Endodermal cell (in vitro differentiated cells): ENCODE data around the gene MBP. TPM values are rescaled to one million over a fixed set of nuclear protein-coding genes. Genes with fewer than 3 reads are reported as not detected.

Experiments
- DNase-seq: peaks from one replicate; pipeline ENCODE4 v3.0.0-alpha.2; 2017
- H3K27ac ChIP-seq: 2 replicates; pipeline ENCODE4 v1.5.1; 2013; ENCODE audit warnings: mild to moderate bottlenecking, low read depth, low read length, moderate library complexity
- H3K27me3 ChIP-seq: 2 replicates; pipeline ENCODE4 v1.6.1; 2013; ENCODE audit warnings: mild to moderate bottlenecking, low read length, moderate library complexity; ENCODE audit not compliant: insufficient read depth, control insufficient read depth, poor library complexity, severe bottlenecking
- H3K36me3 ChIP-seq: 2 replicates; pipeline ENCODE4 v1.7.0; 2013; ENCODE audit warnings: mild to moderate bottlenecking, low read length, moderate library complexity; ENCODE audit not compliant: control insufficient read depth, insufficient read depth
- H3K4me1 ChIP-seq: one replicate; pipeline ENCODE4 v1.7.0; 2013; ENCODE audit warnings: low read length; ENCODE audit not compliant: control insufficient read depth, insufficient read depth
- H3K4me3 ChIP-seq: 2 replicates; pipeline ENCODE4 v1.5.1; 2013; ENCODE audit warnings: mild to moderate bottlenecking, low read length, moderate library complexity
- H3K9ac ChIP-seq: 2 replicates; pipeline ENCODE4 v1.6.1; 2013; ENCODE audit warnings: mild to moderate bottlenecking, low read length, moderate library complexity; ENCODE audit not compliant: poor library complexity, severe bottlenecking; ENCODE audit errors: extremely low read depth
- H3K9me3 ChIP-seq: 2 replicates; pipeline ENCODE4 v1.6.1; 2013; ENCODE audit warnings: mild to moderate bottlenecking, low read length, moderate library complexity; ENCODE audit not compliant: control insufficient read depth
- H3K27ac Mint-ChIP-seq: 2 replicates; pipeline ENCODE4 v1.8.0; 2020; ENCODE audit warnings: mixed read lengths
- H3K27me3 Mint-ChIP-seq: 2 replicates; pipeline ENCODE4 v1.8.0; 2021; ENCODE audit warnings: mild to moderate bottlenecking, mixed read lengths; ENCODE audit not compliant: insufficient read depth
- H3K36me3 Mint-ChIP-seq: 2 replicates; pipeline ENCODE4 v1.8.0; 2020; ENCODE audit warnings: low read depth, mixed read lengths
- H3K4me1 Mint-ChIP-seq: 2 replicates; pipeline ENCODE4 v1.8.0; 2020; ENCODE audit warnings: mixed read lengths
- H3K4me3 Mint-ChIP-seq: 2 replicates; pipeline ENCODE4 v1.8.0; 2020; ENCODE audit warnings: mild to moderate bottlenecking, moderate library complexity, mixed read lengths
- H3K9me3 Mint-ChIP-seq: 2 replicates; pipeline ENCODE4 v1.8.0; 2020; ENCODE audit warnings: mild to moderate bottlenecking, mixed read lengths
- CTCF ChIP-seq: fragments of 200-600 bp; sonication (generic); conservative IDR thresholded peaks from 2 replicates; pipeline ENCODE4 v1.5.0; 2021; ENCODE audit warnings: antibody characterized with exemption, mild to moderate bottlenecking
- WGBS, 2 experiments: methylation state at CpG; one replicate each; pipeline versions ENCODE4 v1.1.5 to v1.1.7; 2013; ENCODE audit warnings: missing lambda C conversion rate in 2 of 2, mixed read lengths in 1 of 2; ENCODE audit not compliant: insufficient coverage in 1 of 2, insufficient read length in 1 of 2; 5-methylcytosine and 5-hydroxymethylcytosine counted together
- total RNA-seq, 2 donors: library from RNA; stranded (reverse); fragmentation: NEBNext Ultra II Directional in 1 of 2; extraction: Animal tissue kit (Norgen Biotek cat#: 25700) in 1 of 2; gene quantifications; 2 replicates in 1 of 2; 3 replicates in 1 of 2; pipeline ENCODE4 v1.2.1, GENCODE V29; 2021

Gene MBP
- total RNA-seq, 2 donors from 2014 or later = 16.3 to 19.0 TPM

GRCh38 chr18:76932026-76932819 is 200.4 kb downstream of the MBP start:
- DNase-seq = no peak
- H3K4me3 Mint-ChIP-seq = no peak overlapping the region
- no peak overlapping the region for H3K27ac Mint-ChIP-seq
- H3K9me3 Mint-ChIP-seq = no peaks in the 10 kb centered on the region
- H3K9me3 ChIP-seq = no peaks in the 10 kb centered on the region
- H3K36me3 Mint-ChIP-seq = peaks cover 55% of the 10 kb centered on the region
- no peak overlapping the region for H3K9ac ChIP-seq
- 94 to 95% methylated on average over 10 to 11 of the region's 11 CpGs for WGBS, 2 experiments
- no peak overlapping the region for H3K27ac ChIP-seq
- TF ChIP-seq CTCF = no peak
- H3K4me1 ChIP-seq = no peaks in the 10 kb centered on the region
- H3K36me3 ChIP-seq = peaks cover 75% of the 10 kb centered on the region
- H3K4me3 ChIP-seq = no peak overlapping the region
- no peaks in the 10 kb centered on the region for H3K27me3 Mint-ChIP-seq
- no peaks in the 10 kb centered on the region for H3K27me3 ChIP-seq
- no peaks in the 10 kb centered on the region for H3K4me1 Mint-ChIP-seq

- H3K4me1 ChIP-seq = no peaks in the 10 kb centered on the region
- H3K27me3 ChIP-seq = no peaks in the 10 kb centered on the region
- Mint-ChIP-seq H3K27ac (no peak overlapping the region), H3K4me1 (no peaks in the 10 kb centered on the region), H3K36me3 (peaks cover 53% of the 10 kb centered on the region), H3K27me3 (no peaks in the 10 kb centered on the region), H3K4me3 (no peak overlapping the region), H3K9me3 (no peaks in the 10 kb centered on the region)
- DNase-seq = no peak
- H3K36me3 ChIP-seq = peaks cover 75% of the 10 kb centered on the region
- H3K9ac ChIP-seq = no peak overlapping the region
- H3K27ac ChIP-seq = no peak overlapping the region
- no peak overlapping the region for H3K4me3 ChIP-seq
- H3K9me3 ChIP-seq = no peaks in the 10 kb centered on the region
- no peak for TF ChIP-seq CTCF
- 93% methylated on average over 4 to 6 of the region's 6 CpGs for WGBS, 2 experiments
Measured at GRCh38 chr18:76931171-76931570, 201.4 kb downstream of the MBP start.

Other genes starting within 250 kb of the MBP start
- under 1 TPM in 1 of 2 donors, not detected in 1; 0.04 TPM for gene GALR1, start 117.1 kb upstream of the MBP start, total RNA-seq